Measurements from ENCODE around the gene C7orf57.

Gene C7orf57

GRCh38 chr7:48091506-48092433 is 56.4 kb downstream of the C7orf57 start:
- Histone ChIP-seq H3K4me1 (ENCODE audit: control insufficient read depth in 5 of 5, insufficient read depth in 5 of 5, low read length in 5 of 5) (peaks cover 3 to 49% (median 24%) of the 10 kb centered on the region in 5 donors), H3K4me3 (ENCODE audit: low read depth in 1 of 5, low read length in 5 of 5) (no peak overlapping the region), H3K9ac (ENCODE audit: low read length in 5 of 5) (no peak overlapping the region), H3K9me3 (ENCODE audit: control insufficient read depth in 5 of 5, low read length in 5 of 5) (no peaks in the 10 kb centered on the region), H3K36me3 (ENCODE audit: control insufficient read depth in 5 of 5, insufficient read depth in 5 of 5, low read length in 5 of 5) (peaks cover 0 to 55% (median 25%) of the 10 kb centered on the region in 5 donors), H3K27ac (ENCODE audit: low read depth, low read length) (no peak overlapping the region), H3K27me3 (ENCODE audit: control insufficient read depth in 5 of 5, insufficient read depth in 4 of 5, low read length in 5 of 5) (no peaks in the 10 kb centered on the region)

GRCh38 chr7:48094861-48095293 is 59.5 kb downstream of the C7orf57 start:
- H3K4me1 ChIP-seq (ENCODE audit: control insufficient read depth in 5 of 5, insufficient read depth in 5 of 5, low read length in 5 of 5), result peaks cover 0 to 34% (median 6%) of the 10 kb centered on the region in 5 donors
- H3K36me3 ChIP-seq (ENCODE audit: control insufficient read depth in 5 of 5, insufficient read depth in 5 of 5, low read length in 5 of 5), result peaks cover 4 to 81% (median 37%) of the 10 kb centered on the region in 5 donors
- H3K27me3 ChIP-seq (ENCODE audit: control insufficient read depth in 5 of 5, insufficient read depth in 4 of 5, low read length in 5 of 5), result no peaks in the 10 kb centered on the region
- no peak overlapping the region for H3K27ac ChIP-seq (ENCODE audit: low read depth, low read length)
- H3K4me3 ChIP-seq (ENCODE audit: low read depth in 1 of 5, low read length in 5 of 5), result no peak overlapping the region
- no peak overlapping the region for H3K9ac ChIP-seq (ENCODE audit: low read length in 5 of 5)
- H3K9me3 ChIP-seq (ENCODE audit: control insufficient read depth in 5 of 5, low read length in 5 of 5), result no peaks in the 10 kb centered on the region

- Histone ChIP-seq H3K9ac (ENCODE audit: low read length in 5 of 5) (no peak overlapping the region), H3K9me3 (ENCODE audit: control insufficient read depth in 5 of 5, low read length in 5 of 5) (no peaks in the 10 kb centered on the region), H3K4me3 (ENCODE audit: low read depth in 1 of 5, low read length in 5 of 5) (no peak overlapping the region), H3K4me1 (ENCODE audit: control insufficient read depth in 5 of 5, insufficient read depth in 5 of 5, low read length in 5 of 5) (peaks cover 0 to 25% (median 0%) of the 10 kb centered on the region in 5 donors), H3K36me3 (ENCODE audit: control insufficient read depth in 5 of 5, insufficient read depth in 5 of 5, low read length in 5 of 5) (peaks cover 7 to 85% (median 44%) of the 10 kb centered on the region in 5 donors), H3K27me3 (ENCODE audit: control insufficient read depth in 5 of 5, insufficient read depth in 4 of 5, low read length in 5 of 5) (no peaks in the 10 kb centered on the region), H3K27ac (ENCODE audit: low read depth, low read length) (no peak overlapping the region)
Observed at GRCh38 chr7:48096273-48096672, 60.9 kb downstream of the C7orf57 start.

- Histone ChIP-seq H3K36me3 (ENCODE audit: control insufficient read depth in 5 of 5, insufficient read depth in 5 of 5, low read length in 5 of 5) (peaks cover 7 to 85% (median 57%) of the 10 kb centered on the region in 5 donors), H3K4me3 (ENCODE audit: low read depth in 1 of 5, low read length in 5 of 5) (no peak overlapping the region), H3K9ac (ENCODE audit: low read length in 5 of 5) (peak overlapping the region in 2 of 5 donors; percentile 3 to 35)
Observed at GRCh38 chr7:48097521-48098231, 62.3 kb downstream of the C7orf57 start.

GRCh38 chr7:48098846-48099245 is 63.5 kb downstream of the C7orf57 start:
- H3K27me3 ChIP-seq (ENCODE audit: control insufficient read depth in 5 of 5, insufficient read depth in 4 of 5, low read length in 5 of 5), result no peaks in the 10 kb centered on the region
- H3K4me3 ChIP-seq (ENCODE audit: low read depth in 1 of 5, low read length in 5 of 5), result no peak overlapping the region
- peaks cover 7 to 85% (median 62%) of the 10 kb centered on the region in 5 donors for H3K36me3 ChIP-seq (ENCODE audit: control insufficient read depth in 5 of 5, insufficient read depth in 5 of 5, low read length in 5 of 5)
- no peak overlapping the region for H3K9ac ChIP-seq (ENCODE audit: low read length in 5 of 5)
- peaks cover 0 to 16% (median 0%) of the 10 kb centered on the region in 5 donors for H3K4me1 ChIP-seq (ENCODE audit: control insufficient read depth in 5 of 5, insufficient read depth in 5 of 5, low read length in 5 of 5)
- H3K27ac ChIP-seq (ENCODE audit: low read depth, low read length), result no peak overlapping the region
- no peaks in the 10 kb centered on the region for H3K9me3 ChIP-seq (ENCODE audit: control insufficient read depth in 5 of 5, low read length in 5 of 5)

More at GRCh38 chr7:48097521-48098231, 62.3 kb downstream of the C7orf57 start:
- H3K27me3 ChIP-seq (ENCODE audit: control insufficient read depth in 5 of 5, insufficient read depth in 4 of 5, low read length in 5 of 5), result no peaks in the 10 kb centered on the region
- H3K9me3 ChIP-seq (ENCODE audit: control insufficient read depth in 5 of 5, low read length in 5 of 5), result no peaks in the 10 kb centered on the region
- peaks cover 0 to 16% (median 0%) of the 10 kb centered on the region in 5 donors for H3K4me1 ChIP-seq (ENCODE audit: control insufficient read depth in 5 of 5, insufficient read depth in 5 of 5, low read length in 5 of 5)
- H3K27ac ChIP-seq (ENCODE audit: low read depth, low read length), result no peak overlapping the region

GRCh38 chr7:48099781-48100180 is 64.4 kb downstream of the C7orf57 start:
- Histone ChIP-seq H3K27ac (ENCODE audit: low read depth, low read length) (no peak overlapping the region), H3K9me3 (ENCODE audit: control insufficient read depth in 5 of 5, low read length in 5 of 5) (no peaks in the 10 kb centered on the region), H3K36me3 (ENCODE audit: control insufficient read depth in 5 of 5, insufficient read depth in 5 of 5, low read length in 5 of 5) (peaks cover 7 to 86% (median 60%) of the 10 kb centered on the region in 5 donors), H3K9ac (ENCODE audit: low read length in 5 of 5) (no peak overlapping the region), H3K4me3 (ENCODE audit: low read depth in 1 of 5, low read length in 5 of 5) (no peak overlapping the region), H3K4me1 (ENCODE audit: control insufficient read depth in 5 of 5, insufficient read depth in 5 of 5, low read length in 5 of 5) (peaks cover 0 to 16% (median 0%) of the 10 kb centered on the region in 5 donors), H3K27me3 (ENCODE audit: control insufficient read depth in 5 of 5, insufficient read depth in 4 of 5, low read length in 5 of 5) (no peaks in the 10 kb centered on the region)

GRCh38 chr7:48101352-48101751 is 66.0 kb downstream of the C7orf57 start:
- Histone ChIP-seq H3K4me3 (ENCODE audit: low read depth in 1 of 5, low read length in 5 of 5) (no peak overlapping the region), H3K36me3 (ENCODE audit: control insufficient read depth in 5 of 5, insufficient read depth in 5 of 5, low read length in 5 of 5) (peaks cover 7 to 80% (median 59%) of the 10 kb centered on the region in 5 donors), H3K9ac (ENCODE audit: low read length in 5 of 5) (no peak overlapping the region), H3K27ac (ENCODE audit: low read depth, low read length) (no peak overlapping the region), H3K9me3 (ENCODE audit: control insufficient read depth in 5 of 5, low read length in 5 of 5) (no peaks in the 10 kb centered on the region), H3K4me1 (ENCODE audit: control insufficient read depth in 5 of 5, insufficient read depth in 5 of 5, low read length in 5 of 5) (peaks cover 0 to 10% (median 0%) of the 10 kb centered on the region in 5 donors), H3K27me3 (ENCODE audit: control insufficient read depth in 5 of 5, insufficient read depth in 4 of 5, low read length in 5 of 5) (no peaks in the 10 kb centered on the region)

- peaks cover 7 to 81% (median 63%) of the 10 kb centered on the region in 5 donors for H3K36me3 ChIP-seq (ENCODE audit: control insufficient read depth in 5 of 5, insufficient read depth in 5 of 5, low read length in 5 of 5)
- H3K4me1 ChIP-seq (ENCODE audit: control insufficient read depth in 5 of 5, insufficient read depth in 5 of 5, low read length in 5 of 5), result peaks cover 0 to 8% (median 0%) of the 10 kb centered on the region in 5 donors
- H3K27me3 ChIP-seq (ENCODE audit: control insufficient read depth in 5 of 5, insufficient read depth in 4 of 5, low read length in 5 of 5), result no peaks in the 10 kb centered on the region
- H3K4me3 ChIP-seq (ENCODE audit: low read depth in 1 of 5, low read length in 5 of 5), result no peak overlapping the region
- H3K27ac ChIP-seq (ENCODE audit: low read depth, low read length), result no peak overlapping the region
- no peak overlapping the region for H3K9ac ChIP-seq (ENCODE audit: low read length in 5 of 5)
- no peaks in the 10 kb centered on the region for H3K9me3 ChIP-seq (ENCODE audit: control insufficient read depth in 5 of 5, low read length in 5 of 5)
Observed at GRCh38 chr7:48101968-48102367, 66.6 kb downstream of the C7orf57 start.

- Histone ChIP-seq H3K4me3 (ENCODE audit: low read depth in 1 of 5, low read length in 5 of 5) (no peak overlapping the region), H3K27me3 (ENCODE audit: control insufficient read depth in 5 of 5, insufficient read depth in 4 of 5, low read length in 5 of 5) (no peaks in the 10 kb centered on the region), H3K27ac (ENCODE audit: low read depth, low read length) (no peak overlapping the region), H3K36me3 (ENCODE audit: control insufficient read depth in 5 of 5, insufficient read depth in 5 of 5, low read length in 5 of 5) (peaks cover 7 to 84% (median 68%) of the 10 kb centered on the region in 5 donors), H3K9ac (ENCODE audit: low read length in 5 of 5) (no peak overlapping the region), H3K9me3 (ENCODE audit: control insufficient read depth in 5 of 5, low read length in 5 of 5) (no peaks in the 10 kb centered on the region), H3K4me1 (ENCODE audit: control insufficient read depth in 5 of 5, insufficient read depth in 5 of 5, low read length in 5 of 5) (peaks cover 0 to 4% (median 0%) of the 10 kb centered on the region in 5 donors)
Observed at GRCh38 chr7:48102530-48102929, 67.2 kb downstream of the C7orf57 start.
